GM18498 (cell line): ENCODE results near the gene CTCFL.

Experiments
- ATAC-seq: cut with Tn5 transposase; IDR thresholded peaks from one replicate; pipeline ENCODE4 v1.9.1; 2021; ENCODE audit warnings: mild to moderate bottlenecking, moderate library complexity; ENCODE audit not compliant: unreplicated experiment

CTCFL gene

GRCh38 chr20:57560554-57561355, 35.8 kb upstream of the CTCFL start, which contains the start of gene PCK1:
PCK1 (plus strand) TSS chr20:57561110; CDS start chr20:57561412, 302 bp downstream.
- ATAC-seq: no peak

- no peak for ATAC-seq
Measured at GRCh38 chr20:57559658-57560553, 35.0 kb upstream of the CTCFL start.

- ATAC-seq: no peak
Measured at GRCh38 chr20:57559289-57559634, 34.3 kb upstream of the CTCFL start.

GRCh38 chr20:57558614-57559288, 33.8 kb upstream of the CTCFL start:
- no peak for ATAC-seq

- ATAC-seq: no peak
Measured at GRCh38 chr20:57557926-57558613, 33.1 kb upstream of the CTCFL start.

- ATAC-seq: no peak
Measured at GRCh38 chr20:57556980-57557274, 32.0 kb upstream of the CTCFL start.

GRCh38 chr20:57555457-57556184, 30.7 kb upstream of the CTCFL start:
- no peak for ATAC-seq

GRCh38 chr20:57553376-57554018, 28.6 kb upstream of the CTCFL start:
- no peak for ATAC-seq

GRCh38 chr20:57552471-57552870, 27.5 kb upstream of the CTCFL start:
- no peak for ATAC-seq

GRCh38 chr20:57548177-57549058, 23.5 kb upstream of the CTCFL start:
- ATAC-seq: no peak

GRCh38 chr20:57546956-57547649, 22.2 kb upstream of the CTCFL start:
- no peak for ATAC-seq

- ATAC-seq: no peak
Measured at GRCh38 chr20:57545927-57546662, 21.2 kb upstream of the CTCFL start.

- ATAC-seq: no peak
Measured at GRCh38 chr20:57544838-57545564, 20.1 kb upstream of the CTCFL start.

GRCh38 chr20:57543754-57544153, 18.8 kb upstream of the CTCFL start:
- no peak for ATAC-seq

GRCh38 chr20:57540890-57541580, 16.1 kb upstream of the CTCFL start:
- ATAC-seq: no peak

- no peak for ATAC-seq
Measured at GRCh38 chr20:57539889-57540288, 14.9 kb upstream of the CTCFL start.
